Activated CD4-positive, alpha-beta T cell treated with anti-CD3 and anti-CD28 coated beads, Interleukin-2, amount 50 U/mL, for 1 hour (primary cell): ENCODE measurements around the gene CCNH.

Experiments
- DNase-seq: peaks from one replicate; pipeline ENCODE4 v3.0.0-alpha.2; 2020

Gene CCNH

DNA sequence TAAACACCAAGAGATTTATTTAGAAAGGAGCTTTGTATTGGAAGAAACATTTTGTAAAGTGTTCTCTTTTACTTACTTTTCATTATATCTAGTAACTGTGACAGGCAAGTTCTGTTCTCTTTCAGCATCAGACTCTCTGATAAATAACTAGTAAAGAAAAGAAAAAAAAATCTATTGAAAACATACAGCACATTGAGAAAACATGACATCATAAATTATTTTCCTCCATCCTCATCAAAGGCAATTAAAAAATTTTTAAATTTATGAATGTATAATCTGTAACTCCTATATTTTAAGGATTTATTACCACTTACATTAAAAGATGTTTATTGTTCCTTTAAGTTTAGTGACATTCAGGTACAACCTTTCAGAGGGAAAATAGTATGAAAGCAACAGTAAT is 11.1 kb downstream of the CCNH start:
- DNase-seq, result no peak

DNA sequence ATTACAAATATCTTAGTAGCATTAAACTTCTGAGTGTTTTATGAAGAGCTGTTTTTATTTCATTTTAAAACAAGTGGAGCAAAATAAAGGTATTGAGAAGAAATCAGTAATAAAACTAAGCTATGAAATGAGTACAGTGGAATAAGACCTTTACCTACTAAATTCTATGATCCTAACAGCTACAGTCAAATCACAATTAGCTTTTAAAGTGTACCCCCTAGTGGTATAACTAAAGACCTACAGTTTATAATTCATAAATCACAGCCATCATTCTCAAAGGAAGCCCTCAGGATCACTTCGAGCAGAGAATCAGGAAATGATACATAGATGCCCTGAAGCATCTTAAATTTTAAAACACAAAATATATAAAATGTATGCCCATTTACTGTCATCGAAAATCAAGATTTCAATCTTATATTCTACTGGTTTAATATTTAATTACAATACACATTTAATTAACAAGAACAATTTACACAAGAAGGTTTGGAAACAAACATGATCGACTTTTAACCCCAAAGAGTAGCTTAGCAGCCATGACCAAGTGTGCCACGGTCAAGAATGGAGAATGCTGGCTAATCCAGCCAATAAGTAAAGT is 12.3 kb downstream of the CCNH start:
- no peak for DNase-seq

DNA sequence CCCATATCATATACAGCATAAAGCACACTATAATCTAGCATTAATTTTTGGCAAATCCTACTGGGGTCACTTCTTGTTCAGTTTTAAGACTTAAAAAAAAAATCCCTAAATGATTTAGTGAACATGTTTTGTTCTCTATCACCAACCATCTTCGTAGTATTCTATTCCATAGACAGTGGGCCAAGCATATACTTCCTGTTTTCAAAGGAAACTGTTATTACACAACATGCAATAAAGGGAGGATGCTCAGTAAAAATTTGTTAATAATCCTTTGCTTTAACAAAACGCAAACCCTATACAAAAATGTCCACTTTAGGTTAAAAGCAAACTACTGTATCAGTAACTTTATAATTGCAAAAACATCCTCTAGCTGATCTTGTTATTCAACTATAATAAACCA is 13.0 kb downstream of the CCNH start:
- no peak for DNase-seq

DNA sequence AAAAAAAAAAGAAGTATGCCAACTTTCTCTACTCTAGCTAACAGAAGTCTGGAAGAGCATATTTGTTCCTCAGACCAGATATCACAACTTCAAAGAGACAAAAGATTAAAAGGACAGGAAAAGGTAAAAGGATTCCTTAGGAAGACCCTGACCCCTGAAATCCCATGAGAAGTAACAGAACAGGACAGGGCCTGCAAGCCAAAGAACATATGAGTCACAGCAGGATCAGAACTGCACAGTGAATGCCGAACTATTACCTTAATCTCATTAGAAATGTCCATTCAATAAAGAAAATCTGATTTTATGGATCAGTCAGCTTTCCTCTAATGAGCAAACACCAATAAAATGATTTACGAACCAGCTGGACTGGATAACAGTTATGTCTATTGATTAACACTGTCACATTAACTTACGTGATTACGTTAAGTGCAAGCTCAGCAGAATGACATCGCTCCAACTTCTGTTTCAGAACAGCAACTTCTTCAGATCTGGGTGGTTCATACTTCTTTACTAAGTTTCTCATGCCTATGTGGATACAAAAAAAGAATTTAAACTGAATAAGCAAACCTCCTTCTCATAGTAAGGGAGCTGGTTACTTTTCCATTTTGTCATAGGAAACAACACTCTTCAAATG is 13.6 kb downstream of the CCNH start:
- no peak for DNase-seq

DNA sequence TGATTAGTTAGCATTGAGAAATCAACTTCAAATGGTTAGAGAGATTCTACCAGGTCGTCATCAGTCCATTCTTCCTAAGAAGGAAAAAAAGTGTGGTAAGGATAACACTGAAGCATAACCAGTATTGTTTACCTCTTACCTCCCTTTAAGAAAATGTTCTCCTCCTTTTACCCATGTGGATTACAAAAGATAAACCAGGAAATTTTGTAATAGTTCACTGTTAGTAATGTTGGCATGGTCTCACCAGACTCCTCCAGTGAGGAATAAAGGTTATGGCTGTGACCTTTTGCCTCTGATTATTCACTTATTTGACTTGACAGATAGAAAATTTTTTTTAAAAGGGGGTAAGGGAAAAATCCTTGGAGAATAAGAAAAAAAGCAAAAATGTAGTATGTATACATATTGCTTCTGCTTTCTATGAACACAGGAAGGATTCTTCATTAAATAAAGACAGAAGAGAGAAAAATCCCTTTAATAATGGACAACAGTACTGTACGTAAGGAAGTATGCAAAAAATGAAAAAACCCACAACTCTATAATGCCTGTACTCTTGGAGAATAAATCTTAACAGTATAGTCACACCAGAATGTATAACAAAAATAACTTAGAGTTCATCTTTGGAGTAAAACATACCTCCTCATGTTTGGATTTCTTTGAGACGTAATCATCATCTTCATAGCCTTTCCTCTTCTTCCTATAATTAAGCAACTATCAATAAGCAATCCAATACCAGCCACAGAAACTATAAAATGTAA is 18.1 kb downstream of the CCNH start:
- no peak for DNase-seq

DNA sequence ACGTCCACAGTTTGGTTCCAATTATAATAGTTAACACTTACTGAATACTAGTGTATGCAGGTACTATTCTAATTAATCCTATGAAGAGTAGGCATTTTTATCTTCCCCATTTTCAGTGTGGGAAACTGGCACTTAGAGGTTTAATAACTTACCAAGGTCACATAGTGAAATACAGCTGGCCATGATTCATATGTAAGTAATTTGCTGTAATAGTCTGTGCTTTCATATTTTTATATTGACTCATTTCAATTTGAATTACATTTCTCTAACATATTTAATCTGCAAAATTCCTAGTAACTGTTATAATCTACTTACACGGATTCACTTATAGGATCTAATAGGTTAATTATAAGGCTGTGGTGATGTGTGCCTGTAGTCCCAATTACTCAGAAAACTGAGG is 19.4 kb downstream of the CCNH start:
- no peak for DNase-seq

DNA sequence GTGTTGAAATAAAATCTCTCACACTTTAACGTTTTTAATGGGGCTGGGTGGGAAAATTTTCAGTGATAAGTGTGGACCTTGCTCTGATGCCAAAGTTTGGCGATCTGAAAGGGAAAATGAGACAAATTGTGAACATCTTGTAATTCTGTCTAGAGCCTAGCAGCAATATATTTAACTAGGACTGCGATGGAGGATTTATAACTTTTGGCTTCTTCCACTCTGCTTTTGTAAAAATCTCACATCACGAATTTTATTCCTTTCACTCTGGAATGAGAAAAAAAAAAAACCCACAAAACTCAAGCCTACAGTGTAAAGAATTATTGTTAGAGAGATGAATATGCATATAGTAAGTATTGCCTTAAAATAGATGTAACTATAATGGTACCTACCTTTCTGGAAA is 19.9 kb downstream of the CCNH start:
- DNase-seq, result no peak

DNA sequence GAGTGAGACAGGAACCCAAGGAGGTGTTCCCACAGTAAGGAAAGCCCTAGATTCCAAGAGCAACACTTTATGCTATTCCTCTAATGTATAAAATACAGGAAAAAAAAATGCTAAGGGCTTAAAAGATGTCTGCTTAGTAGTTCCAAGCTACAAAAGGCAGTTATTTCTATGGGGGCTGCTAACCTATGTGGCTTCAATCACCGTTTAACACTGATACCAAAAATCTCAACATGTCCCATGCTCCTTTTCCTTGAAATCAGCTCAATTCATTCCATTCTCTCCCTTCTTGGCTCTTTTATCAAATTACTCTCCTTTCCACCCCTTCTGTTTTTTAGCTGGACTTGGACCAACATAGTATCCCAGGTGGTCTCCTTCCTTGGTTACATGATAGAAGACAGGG is 20.6 kb downstream of the CCNH start:
- no peak for DNase-seq

DNA sequence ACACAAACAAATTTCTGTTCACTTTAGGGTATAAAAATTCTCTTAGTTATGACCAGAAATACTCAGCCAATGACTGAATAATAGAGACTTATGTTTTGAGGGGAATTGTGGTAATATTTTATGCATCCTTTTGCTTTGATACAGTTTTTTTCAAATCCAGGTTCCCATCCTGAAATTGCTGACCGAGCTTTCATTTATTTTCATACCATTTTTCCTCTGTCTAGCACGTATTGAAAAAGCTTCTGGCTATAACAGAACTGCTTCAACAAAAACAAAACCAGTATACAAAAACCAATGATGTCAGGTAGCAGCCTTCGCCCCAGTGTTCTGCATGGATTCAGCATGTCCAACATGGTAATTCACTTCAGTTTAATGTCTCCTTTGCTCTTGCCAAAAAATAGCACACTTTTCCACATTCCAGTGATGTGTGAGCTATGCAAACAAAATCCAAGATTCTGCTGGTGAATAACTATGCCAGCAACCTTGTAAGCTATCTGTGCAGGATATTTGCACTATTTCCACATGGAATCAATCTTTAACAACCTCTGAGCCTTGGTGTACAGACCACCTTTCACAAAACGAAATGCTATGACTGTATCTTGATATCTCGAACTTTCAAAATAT is 22.0 kb downstream of the CCNH start:
- no peak for DNase-seq

DNA sequence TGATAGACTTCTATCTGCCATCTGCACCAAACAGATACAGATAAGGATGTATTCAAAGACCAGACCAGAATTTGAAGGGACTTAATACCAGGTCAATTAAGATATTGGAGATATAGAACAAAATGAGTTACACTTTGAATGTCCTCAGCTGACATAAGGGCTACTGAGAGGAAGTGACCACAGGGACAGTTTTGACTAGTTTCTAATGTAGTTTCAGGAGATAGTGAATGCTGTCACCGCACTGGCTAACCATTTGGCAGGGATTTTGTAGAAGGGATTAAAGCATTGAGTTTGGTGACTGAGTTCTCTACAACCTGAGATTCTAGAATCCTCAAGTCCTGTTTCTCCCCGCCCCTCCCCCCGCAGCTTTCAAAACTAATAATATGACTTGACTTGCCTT is 22.7 kb downstream of the CCNH start:
- no peak for DNase-seq

DNA sequence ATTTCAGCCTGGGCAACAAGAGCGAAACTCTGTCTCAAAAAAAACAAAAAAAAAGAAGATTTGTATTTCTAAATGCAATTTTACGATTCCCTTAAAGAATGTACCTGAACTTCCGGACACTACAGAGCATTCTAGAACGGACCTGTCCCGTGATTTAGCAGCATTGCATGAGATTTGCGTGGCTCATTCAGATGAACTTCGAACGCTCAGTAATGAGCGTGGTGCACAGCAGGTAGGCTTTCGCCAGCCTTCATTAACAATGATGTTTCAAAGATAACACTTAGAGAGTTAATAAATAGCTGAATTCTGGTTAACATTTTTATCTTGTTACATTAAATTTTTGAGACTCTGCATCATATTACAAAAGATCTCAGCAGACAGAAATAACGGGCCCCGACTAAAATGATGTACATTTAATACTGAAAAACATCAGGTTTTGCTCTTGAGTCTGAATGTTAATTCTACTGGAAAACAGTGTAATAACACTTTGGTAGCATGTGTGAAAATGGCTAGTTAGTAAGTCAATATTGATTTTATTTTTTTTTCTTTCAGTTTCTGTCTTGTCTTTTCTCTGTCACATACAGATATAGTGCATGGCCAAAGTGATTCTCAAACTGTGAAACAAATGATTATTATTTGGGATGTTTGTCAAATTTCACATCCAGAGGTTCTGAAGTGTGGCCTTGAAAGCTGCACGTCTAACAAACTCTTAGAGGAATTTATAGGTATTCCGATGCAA is 23.3 kb downstream of the CCNH start:
- no peak for DNase-seq

DNA sequence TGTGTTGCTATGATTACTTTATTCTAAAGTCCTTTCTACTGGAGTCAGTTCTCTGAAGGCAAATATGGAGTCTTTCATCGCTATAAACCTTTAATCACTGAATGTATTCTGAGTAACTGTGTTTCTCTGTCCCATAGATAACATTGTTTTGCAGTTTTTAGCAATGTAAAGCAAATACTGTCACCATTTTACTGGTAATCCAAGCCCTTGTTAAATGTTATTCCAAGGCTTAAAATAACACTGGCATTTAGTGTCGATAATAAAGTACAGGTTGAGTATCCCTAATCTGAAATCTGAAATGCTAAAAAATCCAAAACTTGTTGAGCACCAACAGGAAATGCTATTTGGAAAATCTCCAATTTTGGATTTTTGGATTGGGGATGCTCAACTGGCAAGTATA is 24.6 kb downstream of the CCNH start:
- DNase-seq, result no peak

DNA sequence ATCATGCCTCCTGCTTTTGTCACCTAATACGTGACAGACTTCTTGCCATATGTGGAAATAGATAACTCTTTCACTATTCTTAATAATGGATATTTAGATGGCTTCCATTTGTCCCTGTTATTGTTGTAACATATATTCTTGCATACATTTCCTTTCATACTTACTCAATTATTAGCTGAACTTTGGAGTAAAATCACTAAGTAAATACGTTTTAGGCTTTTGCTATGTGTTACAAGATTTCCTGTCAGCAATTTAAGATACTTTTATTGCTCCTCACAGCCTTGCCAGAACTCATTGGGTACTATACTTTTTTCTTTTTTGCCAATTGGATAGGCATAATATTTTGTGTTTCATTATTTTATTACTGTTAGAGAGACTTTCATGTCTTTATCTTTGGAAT is 26.9 kb downstream of the CCNH start:
- no peak for DNase-seq

DNA sequence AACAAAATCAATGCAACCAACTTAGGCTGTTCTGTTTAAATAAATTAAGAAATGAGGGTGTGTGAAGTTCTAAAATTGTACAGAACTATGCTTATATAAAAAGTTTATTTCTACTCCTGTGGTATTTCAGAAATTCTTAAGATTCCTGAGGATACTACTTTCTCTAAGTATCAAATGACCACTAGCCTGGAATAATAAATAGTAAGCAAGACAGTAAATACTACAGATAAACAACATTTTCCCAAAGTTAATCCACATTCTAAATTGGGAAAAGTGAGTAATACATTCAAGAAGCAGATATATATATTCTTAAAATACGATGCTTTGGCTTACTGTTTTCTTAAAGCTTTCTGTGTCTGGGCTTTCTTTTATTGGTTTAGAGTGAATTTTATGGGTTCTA is 29.5 kb downstream of the CCNH start:
- no peak for DNase-seq

DNA sequence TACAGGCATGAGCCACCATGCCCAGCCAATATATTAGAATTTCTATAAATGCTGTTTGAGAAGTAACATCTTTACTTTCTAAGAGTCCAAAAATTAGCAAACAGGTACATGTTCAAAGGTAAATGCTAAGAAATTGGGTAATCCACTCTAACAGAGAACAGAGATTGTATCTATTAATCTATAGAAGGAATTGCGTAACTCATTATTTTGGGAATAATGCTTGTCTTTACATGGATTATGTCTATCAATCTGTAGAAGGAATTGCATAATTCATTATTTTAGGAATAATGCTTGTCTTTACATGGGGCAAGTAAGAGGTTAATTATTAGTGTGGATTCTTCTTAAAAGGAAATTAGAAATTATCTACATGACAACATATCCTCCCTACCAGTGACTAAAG is 30.5 kb downstream of the CCNH start:
- no peak for DNase-seq

DNA sequence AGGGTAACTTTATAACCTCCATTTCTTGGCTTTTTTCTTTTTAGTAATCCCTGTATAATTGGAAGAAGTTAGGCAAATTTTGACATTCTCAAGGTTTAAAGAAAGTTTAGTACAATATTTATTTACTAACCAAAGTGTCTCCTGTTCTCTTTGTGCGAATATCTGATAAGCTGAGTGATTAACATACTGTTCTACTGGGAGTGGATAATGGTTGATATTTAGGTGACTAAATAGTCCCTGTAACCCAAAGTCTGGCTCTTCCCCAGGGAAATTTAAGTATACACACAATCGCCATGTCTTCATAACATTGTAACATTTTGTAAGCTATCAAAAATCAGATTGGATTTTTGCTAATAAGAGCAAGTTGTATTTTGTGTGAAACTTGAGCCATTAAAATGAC is 40.0 kb downstream of the CCNH start:
- DNase-seq, result no peak

DNA sequence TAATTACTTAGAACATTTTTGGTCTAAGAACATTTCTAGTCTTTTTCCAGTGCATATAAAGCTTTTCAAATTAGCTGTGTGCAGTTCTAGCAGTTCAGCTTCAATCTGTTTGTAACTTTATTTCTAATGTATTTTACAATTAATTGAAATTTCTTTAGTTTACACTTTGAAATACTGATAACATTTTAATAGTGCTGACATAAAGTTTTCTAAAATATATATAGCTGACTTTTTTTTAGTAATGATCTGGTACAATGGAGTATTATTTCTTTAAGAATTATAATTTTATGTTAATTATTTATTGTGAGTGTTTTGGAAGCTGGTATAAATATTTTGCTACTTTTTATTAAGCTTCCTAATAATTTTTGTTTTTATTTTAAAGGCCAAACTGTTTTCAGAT is 43.3 kb downstream of the CCNH start:
- no peak for DNase-seq

DNA sequence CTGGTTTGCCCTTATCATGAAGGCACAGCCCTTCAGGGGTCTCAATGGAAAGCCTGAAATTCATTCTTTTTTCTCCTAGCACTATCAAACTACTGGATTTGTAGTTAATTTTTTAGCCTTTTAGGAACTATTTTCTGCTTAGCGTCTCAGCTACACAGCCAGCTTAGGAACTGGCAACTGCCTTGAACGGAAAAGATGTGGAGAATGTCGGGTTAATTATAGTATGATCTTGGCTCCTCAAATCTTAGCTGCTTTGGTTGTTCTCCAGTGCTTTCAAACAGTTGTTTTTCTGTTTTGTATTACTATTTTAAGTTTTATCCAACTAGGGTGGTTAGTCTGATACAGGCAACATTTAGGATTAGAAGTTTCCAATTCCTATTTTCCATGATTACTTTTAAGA is 44.1 kb downstream of the CCNH start:
- DNase-seq, result no peak

DNA sequence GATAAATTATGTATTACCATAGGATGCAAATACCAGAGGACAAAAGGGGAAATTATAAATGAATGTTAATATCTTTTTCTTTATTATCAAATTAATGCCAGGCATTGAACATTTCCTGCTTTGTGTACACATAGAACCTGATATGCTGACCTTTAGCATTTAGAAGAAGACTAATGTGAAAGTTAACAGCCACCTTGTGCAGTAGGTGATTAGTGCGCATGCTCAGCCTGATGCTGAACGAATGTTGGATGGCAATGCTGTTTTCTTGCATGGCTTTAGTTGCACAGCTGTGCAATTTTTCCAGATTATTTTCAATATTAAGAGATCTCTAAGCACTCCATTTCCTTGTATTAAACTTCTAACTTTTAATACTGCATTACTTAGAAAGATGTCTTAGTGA is 45.5 kb downstream of the CCNH start:
- DNase-seq, result no peak

DNA sequence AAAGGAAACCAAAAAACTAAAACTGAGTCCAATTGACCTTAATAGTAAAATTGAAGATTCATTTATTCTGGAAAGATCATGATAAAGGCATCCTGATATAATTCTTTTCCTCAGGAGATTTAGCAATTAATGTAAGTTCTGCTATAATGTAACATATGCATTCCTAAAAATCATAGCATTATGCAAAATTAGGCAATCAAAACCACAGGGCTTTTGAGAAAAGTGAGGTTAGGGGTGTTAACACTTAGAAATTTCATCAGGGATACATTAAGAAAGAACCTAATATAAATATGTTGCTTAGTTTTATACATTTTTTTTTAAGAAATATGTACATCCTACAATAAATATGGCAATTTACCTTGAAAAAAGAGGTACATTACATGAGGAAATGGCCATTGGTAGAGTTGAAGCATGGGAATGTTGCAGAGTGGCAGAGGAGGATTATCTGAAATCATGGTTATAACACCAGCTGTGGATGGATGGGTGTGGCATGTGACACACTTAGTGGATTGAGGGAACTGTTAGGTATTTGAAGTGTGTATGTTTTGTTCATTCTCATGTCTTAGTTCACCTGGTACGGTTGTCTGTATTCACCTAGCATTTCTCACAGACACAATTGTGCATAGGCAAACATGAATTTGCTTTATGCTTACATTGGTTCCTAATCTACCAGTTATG is 51.1 kb downstream of the CCNH start:
- DNase-seq, result no peak

DNA sequence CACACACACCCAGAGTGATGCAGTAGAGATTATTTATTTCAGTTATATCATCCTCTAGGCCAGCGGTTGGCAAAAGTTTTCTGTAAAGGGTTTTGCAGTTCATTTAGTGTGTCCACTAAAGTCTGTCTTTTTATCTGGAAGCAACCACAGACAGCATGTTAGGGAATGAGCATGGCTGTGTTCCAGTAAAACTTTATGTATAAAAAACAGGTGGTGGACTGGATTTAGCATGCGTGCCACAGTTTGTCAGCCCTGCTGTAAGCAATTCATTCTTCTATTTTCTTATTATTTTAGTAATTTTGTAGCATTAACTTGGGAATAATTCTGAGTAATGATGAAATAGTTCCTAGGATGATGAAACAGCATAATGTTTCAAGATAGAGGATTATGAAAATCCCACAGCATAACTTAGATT is 51.7 kb downstream of the CCNH start:
- no peak for DNase-seq

DNA sequence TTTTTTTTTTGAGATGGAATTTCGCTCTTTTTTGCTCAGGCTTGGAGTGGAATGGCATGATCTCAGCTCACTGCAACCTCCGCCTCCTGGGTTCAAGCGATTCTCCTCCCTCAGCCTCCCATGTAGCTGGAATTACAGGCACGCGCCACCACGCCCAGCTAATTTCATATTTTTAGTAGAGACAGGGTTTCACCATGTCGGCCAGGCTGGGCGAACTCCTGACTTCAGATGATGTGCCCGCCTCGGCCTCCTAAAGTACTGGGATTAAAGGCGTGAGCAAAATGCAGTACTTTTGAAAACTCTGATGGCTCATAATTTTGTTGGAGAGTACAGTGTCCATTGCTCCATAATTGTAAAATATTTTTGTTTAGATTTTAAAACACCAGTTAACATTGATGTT is 52.6 kb downstream of the CCNH start:
- DNase-seq, result no peak

DNA sequence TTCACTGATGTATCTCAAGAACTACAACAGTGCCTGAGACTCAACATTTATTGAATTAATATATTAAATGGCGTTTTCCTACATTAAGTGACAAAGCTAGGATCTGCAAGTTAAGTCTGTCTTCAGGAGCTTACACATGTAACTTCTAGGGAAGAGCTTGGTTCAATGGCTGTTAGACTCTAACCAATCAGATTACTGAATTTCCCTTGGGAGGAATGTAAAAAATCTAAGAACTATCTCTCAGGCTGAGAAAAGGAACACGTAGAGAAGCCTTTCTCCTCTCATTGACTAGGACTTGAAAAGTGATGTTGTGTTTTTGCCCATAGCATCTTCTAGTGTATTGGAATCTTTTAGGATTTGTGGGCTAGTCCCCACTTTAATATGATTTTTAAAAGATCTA is 53.6 kb downstream of the CCNH start:
- no peak for DNase-seq
